ENCODE measurements around the gene TERT. TPM values are rescaled to one million over a fixed set of nuclear protein-coding genes. Genes with fewer than 3 reads are reported as not detected.

The TERT gene
- total RNA-seq, 1 donor from 2014 or later, result 3.5 TPM

GRCh38 chr5:1210832-1211251 lies 84.0 kb downstream of the TERT start:
- no peak for TF ChIP-seq CTCF (IDR thresholded peaks at IDR 0.05; ENCODE audit: unreplicated experiment)
- no peak overlapping the region for H3K4me3 Mint-ChIP-seq (ENCODE audit: low read depth)
- DNase-seq (ENCODE audit: low spot score, unreplicated experiment), result no peak
- peaks cover 1% of the 10 kb centered on the region for H3K36me3 Mint-ChIP-seq (ENCODE audit: insufficient read depth)
- peaks cover 2% of the 10 kb centered on the region for H3K4me1 Mint-ChIP-seq (ENCODE audit: low read depth)
- H3K27me3 Mint-ChIP-seq, result peaks cover 5% of the 10 kb centered on the region
- no peak overlapping the region for H3K27ac Mint-ChIP-seq
- H3K9me3 Mint-ChIP-seq (ENCODE audit: low read depth), result peaks cover 3% of the 10 kb centered on the region

- no peak for DNase-seq (ENCODE audit: low spot score, unreplicated experiment)
- no peak for TF ChIP-seq CTCF (IDR thresholded peaks at IDR 0.05; ENCODE audit: unreplicated experiment)
- Mint-ChIP-seq H3K9me3 (ENCODE audit: low read depth) (no peaks in the 10 kb centered on the region), H3K4me1 (ENCODE audit: low read depth) (peaks cover 2% of the 10 kb centered on the region), H3K4me3 (ENCODE audit: low read depth) (no peak overlapping the region), H3K36me3 (ENCODE audit: insufficient read depth) (no peaks in the 10 kb centered on the region), H3K27me3 (peaks cover 5% of the 10 kb centered on the region), H3K27ac (no peak overlapping the region)
These were observed 84.7 kb downstream of the TERT start for GRCh38 chr5:1209896-1210776.

GRCh38 chr5:1209489-1209852 lies 85.4 kb downstream of the TERT start:
- no peaks in the 10 kb centered on the region for H3K36me3 Mint-ChIP-seq (ENCODE audit: insufficient read depth)
- H3K4me1 Mint-ChIP-seq (ENCODE audit: low read depth), result peaks cover 8% of the 10 kb centered on the region
- H3K4me3 Mint-ChIP-seq (ENCODE audit: low read depth), result no peak overlapping the region
- no peak for TF ChIP-seq CTCF (IDR thresholded peaks at IDR 0.05; ENCODE audit: unreplicated experiment)
- H3K27me3 Mint-ChIP-seq, result peaks cover 5% of the 10 kb centered on the region
- H3K9me3 Mint-ChIP-seq (ENCODE audit: low read depth), result no peaks in the 10 kb centered on the region
- DNase-seq (ENCODE audit: low spot score, unreplicated experiment), result no peak
- peak overlapping the region; percentile 19 for H3K27ac Mint-ChIP-seq

- no peak overlapping the region for H3K27ac Mint-ChIP-seq
- H3K4me1 Mint-ChIP-seq (ENCODE audit: low read depth), result peaks cover 9% of the 10 kb centered on the region
- no peaks in the 10 kb centered on the region for H3K9me3 Mint-ChIP-seq (ENCODE audit: low read depth)
- no peak for DNase-seq (ENCODE audit: low spot score, unreplicated experiment)
- TF ChIP-seq CTCF (IDR thresholded peaks at IDR 0.05; ENCODE audit: unreplicated experiment), result peak; percentile 42
- H3K36me3 Mint-ChIP-seq (ENCODE audit: insufficient read depth), result no peaks in the 10 kb centered on the region
- peaks cover 5% of the 10 kb centered on the region for H3K27me3 Mint-ChIP-seq
- no peak overlapping the region for H3K4me3 Mint-ChIP-seq (ENCODE audit: low read depth)
These were observed 86.0 kb downstream of the TERT start for GRCh38 chr5:1208743-1209488.

- Mint-ChIP-seq H3K4me3 (ENCODE audit: low read depth) (no peak overlapping the region), H3K4me1 (ENCODE audit: low read depth) (peaks cover 9% of the 10 kb centered on the region), H3K27ac (no peak overlapping the region), H3K9me3 (ENCODE audit: low read depth) (no peaks in the 10 kb centered on the region), H3K27me3 (peaks cover 5% of the 10 kb centered on the region), H3K36me3 (ENCODE audit: insufficient read depth) (no peaks in the 10 kb centered on the region)
- no peak for TF ChIP-seq CTCF (IDR thresholded peaks at IDR 0.05; ENCODE audit: unreplicated experiment)
- no peak for DNase-seq (ENCODE audit: low spot score, unreplicated experiment)
These were observed 86.6 kb downstream of the TERT start for GRCh38 chr5:1208221-1208742.
